Skin epidermis (tissue), 12 donors: ENCODE results near the gene KRTAP13-2.

Experiments
- H3K27ac ChIP-seq, 21 experiments: fragments of 200-600 bp; sonication (generic) in 11 of 21; one replicate each; pipeline ENCODE4 v1.5.0; 2020; ENCODE audit warnings: mild to moderate bottlenecking in 3 of 21, inconsistent platforms in 2 of 21, moderate library complexity in 2 of 21
- H3K4me3 ChIP-seq, 7 experiments: fragments of 200-600 bp; sonication (generic) in 2 of 7; one replicate each; pipeline ENCODE4 v1.5.0; 2020; ENCODE audit warnings: inconsistent platforms in 2 of 7, mild to moderate bottlenecking in 2 of 7, moderate library complexity in 1 of 7

The KRTAP13-2 gene

DNA sequence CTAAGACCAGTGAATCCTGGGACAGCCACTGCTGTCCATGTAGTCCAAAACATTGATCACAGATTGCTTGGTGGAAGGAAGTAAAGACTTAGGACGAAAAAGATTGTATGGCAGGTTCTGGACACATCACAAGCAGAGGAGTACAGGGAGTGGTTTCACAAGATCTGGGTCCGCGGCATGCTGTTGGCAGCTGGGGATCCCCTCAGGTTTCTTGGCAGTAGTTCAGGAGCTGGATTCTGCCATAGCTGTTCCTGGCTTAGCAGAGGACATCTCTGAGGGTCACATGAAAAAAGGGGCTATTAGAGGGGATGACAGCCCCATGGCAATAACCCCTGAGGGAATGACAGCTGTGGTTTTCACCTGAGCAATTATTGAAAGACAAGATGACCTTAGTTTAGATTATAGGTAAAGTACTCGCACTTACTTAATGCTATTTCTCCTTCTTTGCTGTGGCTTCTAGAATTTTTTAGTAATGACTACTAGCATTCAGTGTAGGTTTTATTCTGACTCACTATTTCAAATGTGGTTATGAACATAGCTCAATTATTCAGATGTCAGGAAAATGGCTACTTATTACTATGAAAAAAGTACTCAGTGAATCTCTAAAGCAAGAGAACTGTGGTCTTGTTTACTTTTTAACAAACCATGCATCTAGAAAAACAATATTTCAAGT is 42.7 kb downstream of the KRTAP13-2 start:
- Histone ChIP-seq H3K27ac (no peak overlapping the region), H3K4me3 (no peak overlapping the region)

GRCh38 chr21:30326390-30326789 is 45.7 kb downstream of the KRTAP13-2 start:
- Histone ChIP-seq H3K4me3 (no peak overlapping the region), H3K27ac (no peak overlapping the region)
